ENCODE data around the gene SCN2B.
A peak's percentile ranks its signal among the peaks of the same experiment; 100 is the strongest.

Gene SCN2B

DNA sequence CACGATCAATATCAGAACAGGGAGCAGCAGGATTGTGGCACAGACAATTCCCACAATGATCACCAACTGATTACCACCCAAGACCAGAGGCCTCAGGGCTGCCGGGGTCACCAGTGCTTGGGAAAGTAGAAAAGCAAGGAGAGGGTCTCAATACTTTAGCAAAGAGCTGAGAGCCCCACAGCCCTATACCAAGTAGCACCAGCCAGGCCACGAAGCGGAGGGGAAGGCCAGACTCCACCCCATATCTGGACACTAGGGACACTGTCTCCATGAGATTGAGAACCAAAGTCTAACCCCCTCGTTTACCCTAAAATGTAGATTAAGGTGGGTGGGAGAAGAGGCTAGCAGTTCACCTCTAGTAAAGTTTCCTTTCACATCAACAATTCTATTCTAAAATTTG lies 24.1 kb upstream of the SCN2B start:
- POLR2A ChIA-PET, result no interaction called here
- TF ChIP-seq ZNF350 (tag by site-specific recombination; IDR thresholded peaks at IDR 0.05) (no peak), ZNF175 (tag by site-specific recombination; IDR thresholded peaks at IDR 0.05) (no peak), OSR2 (tag by site-specific recombination; IDR thresholded peaks at IDR 0.05) (no peak), ZNF274 (IDR thresholded peaks at IDR 0.05; ENCODE audit: low read length) (no peak), ZNF274 (tag by site-specific recombination; IDR thresholded peaks at IDR 0.05; ENCODE audit: borderline replicate concordance) (no peak), KLF16 (tag by site-specific recombination; IDR thresholded peaks at IDR 0.05) (no peak), ZNF560 (tag by site-specific recombination; IDR thresholded peaks at IDR 0.05; ENCODE audit: borderline replicate concordance) (no peak), ZNF24 (tag by site-specific recombination; IDR thresholded peaks at IDR 0.05) (no peak), ZNF555 (tag by site-specific recombination; conservative IDR thresholded peaks at IDR 0.05) (no peak)
- TF ChIP-seq, protein P1, sequence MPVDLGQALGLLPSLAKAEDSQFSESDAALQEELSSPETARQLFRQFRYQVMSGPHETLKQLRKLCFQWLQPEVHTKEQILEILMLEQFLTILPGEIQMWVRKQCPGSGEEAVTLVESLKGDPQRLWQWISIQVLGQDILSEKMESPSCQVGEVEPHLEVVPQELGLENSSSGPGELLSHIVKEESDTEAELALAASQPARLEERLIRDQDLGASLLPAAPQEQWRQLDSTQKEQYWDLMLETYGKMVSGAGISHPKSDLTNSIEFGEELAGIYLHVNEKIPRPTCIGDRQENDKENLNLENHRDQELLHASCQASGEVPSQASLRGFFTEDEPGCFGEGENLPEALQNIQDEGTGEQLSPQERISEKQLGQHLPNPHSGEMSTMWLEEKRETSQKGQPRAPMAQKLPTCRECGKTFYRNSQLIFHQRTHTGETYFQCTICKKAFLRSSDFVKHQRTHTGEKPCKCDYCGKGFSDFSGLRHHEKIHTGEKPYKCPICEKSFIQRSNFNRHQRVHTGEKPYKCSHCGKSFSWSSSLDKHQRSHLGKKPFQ (tag by site-specific recombination; IDR thresholded peaks at IDR 0.05), result no peak
- no peak overlapping the region for H3K27ac ChIP-seq (ENCODE audit: extremely low read depth, low read depth, low read length)
- H3K9me3 ChIP-seq (ENCODE audit: control insufficient read depth, insufficient read depth, low read depth, low read length), result no peaks in the 10 kb centered on the region
- H3K36me3 ChIP-seq (ENCODE audit: control insufficient read depth in 2 of 2, insufficient read depth in 1 of 2, low read length in 2 of 2), result no peaks in the 10 kb centered on the region
- H3K4me3 ChIP-seq (ENCODE audit: low read depth, low read length), result no peak overlapping the region
- CTCF ChIA-PET, result interaction anchor here (0.6 to 3.3 kb wide), 2 partner anchors 152 to 1215 kb away, joined by 3 to 52 read pairs; no protein-coding TSS in a partner anchor
- no peaks in the 10 kb centered on the region for H3K4me1 ChIP-seq (ENCODE audit: control insufficient read depth, insufficient read depth, low read length)

DNA sequence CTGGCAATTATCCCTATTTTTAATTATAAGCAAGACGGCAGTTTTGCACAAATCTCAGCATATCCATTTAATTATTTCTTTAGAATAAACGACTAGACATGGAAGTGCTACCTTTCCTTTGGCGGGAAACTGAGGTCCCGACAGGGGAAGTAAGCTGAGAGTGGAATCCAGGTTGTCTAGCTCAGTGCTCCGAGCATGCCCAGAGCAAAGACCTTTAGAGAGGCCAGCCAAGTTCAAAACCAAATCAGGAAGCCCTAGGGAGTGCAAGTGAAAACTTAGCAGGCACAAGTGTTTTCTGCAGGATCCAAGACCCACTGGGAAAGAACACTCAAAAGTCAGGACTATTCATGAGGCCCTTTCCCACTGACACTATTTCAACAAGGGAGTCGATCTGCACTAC lies 22.7 kb upstream of the SCN2B start:
- POLR2A ChIA-PET, result interaction anchor here (0.6 kb wide), 1 partner anchor 373 kb away, joined by 3 read pairs; the partner anchor contains the start of gene ARCN1
- CTCF ChIA-PET, result interaction anchor here (0.6 to 3.3 kb wide), 44 partner anchors 11 to 348 kb away, joined by 3 to 52 read pairs (median 6); partner anchors contain the start of genes MPZL3, SCN2B and UBE4A
- no peaks in the 10 kb centered on the region for H3K4me1 ChIP-seq (ENCODE audit: control insufficient read depth, insufficient read depth, low read length)
- TF ChIP-seq, protein P2, sequence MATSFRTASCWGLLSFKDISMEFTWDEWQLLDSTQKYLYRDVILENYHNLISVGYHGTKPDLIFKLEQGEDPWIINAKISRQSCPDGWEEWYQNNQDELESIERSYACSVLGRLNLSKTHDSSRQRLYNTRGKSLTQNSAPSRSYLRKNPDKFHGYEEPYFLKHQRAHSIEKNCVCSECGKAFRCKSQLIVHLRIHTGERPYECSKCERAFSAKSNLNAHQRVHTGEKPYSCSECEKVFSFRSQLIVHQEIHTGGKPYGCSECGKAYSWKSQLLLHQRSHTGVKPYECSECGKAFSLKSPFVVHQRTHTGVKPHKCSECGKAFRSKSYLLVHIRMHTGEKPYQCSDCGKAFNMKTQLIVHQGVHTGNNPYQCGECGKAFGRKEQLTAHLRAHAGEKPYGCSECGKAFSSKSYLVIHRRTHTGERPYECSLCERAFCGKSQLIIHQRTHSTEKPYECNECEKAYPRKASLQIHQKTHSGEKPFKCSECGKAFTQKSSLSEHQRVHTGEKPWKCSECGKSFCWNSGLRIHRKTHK (tag by site-specific recombination; IDR thresholded peaks at IDR 0.05), result no peak
- TF ChIP-seq MEIS1 (CRISPR knock-in tag; IDR thresholded peaks at IDR 0.05; ENCODE audit: borderline replicate concordance), result no peak
- no peak for TF ChIP-seq ZNF707 (tag by site-specific recombination; IDR thresholded peaks at IDR 0.05)
- TF ChIP-seq, protein P3, sequence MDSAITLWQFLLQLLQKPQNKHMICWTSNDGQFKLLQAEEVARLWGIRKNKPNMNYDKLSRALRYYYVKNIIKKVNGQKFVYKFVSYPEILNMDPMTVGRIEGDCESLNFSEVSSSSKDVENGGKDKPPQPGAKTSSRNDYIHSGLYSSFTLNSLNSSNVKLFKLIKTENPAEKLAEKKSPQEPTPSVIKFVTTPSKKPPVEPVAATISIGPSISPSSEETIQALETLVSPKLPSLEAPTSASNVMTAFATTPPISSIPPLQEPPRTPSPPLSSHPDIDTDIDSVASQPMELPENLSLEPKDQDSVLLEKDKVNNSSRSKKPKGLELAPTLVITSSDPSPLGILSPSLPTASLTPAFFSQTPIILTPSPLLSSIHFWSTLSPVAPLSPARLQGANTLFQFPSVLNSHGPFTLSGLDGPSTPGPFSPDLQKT (IDR thresholded peaks at IDR 0.05; ENCODE audit: borderline replicate concordance, low read depth, low read length), result no peak
- no peak for TF ChIP-seq OSR2 (tag by site-specific recombination; IDR thresholded peaks at IDR 0.05)
- TF ChIP-seq ZNF623 (tag by site-specific recombination; IDR thresholded peaks at IDR 0.05), result no peak
- TF ChIP-seq KLF10 (tag by site-specific recombination; IDR thresholded peaks at IDR 0.05), result no peak
- no peak for TF ChIP-seq ZNF266 (tag by site-specific recombination; IDR thresholded peaks at IDR 0.05; ENCODE audit: low read depth)
- no peak for TF ChIP-seq REPIN1 (tag by site-specific recombination; IDR thresholded peaks at IDR 0.05; ENCODE audit: low read depth)
- no peak overlapping the region for H3K27ac ChIP-seq (ENCODE audit: extremely low read depth, low read depth, low read length)
- H3K36me3 ChIP-seq (ENCODE audit: control insufficient read depth in 2 of 2, insufficient read depth in 1 of 2, low read length in 2 of 2), result no peaks in the 10 kb centered on the region
- H3K9me3 ChIP-seq (ENCODE audit: control insufficient read depth, insufficient read depth, low read depth, low read length), result no peaks in the 10 kb centered on the region
- H3K4me3 ChIP-seq (ENCODE audit: low read depth, low read length), result no peak overlapping the region

DNA sequence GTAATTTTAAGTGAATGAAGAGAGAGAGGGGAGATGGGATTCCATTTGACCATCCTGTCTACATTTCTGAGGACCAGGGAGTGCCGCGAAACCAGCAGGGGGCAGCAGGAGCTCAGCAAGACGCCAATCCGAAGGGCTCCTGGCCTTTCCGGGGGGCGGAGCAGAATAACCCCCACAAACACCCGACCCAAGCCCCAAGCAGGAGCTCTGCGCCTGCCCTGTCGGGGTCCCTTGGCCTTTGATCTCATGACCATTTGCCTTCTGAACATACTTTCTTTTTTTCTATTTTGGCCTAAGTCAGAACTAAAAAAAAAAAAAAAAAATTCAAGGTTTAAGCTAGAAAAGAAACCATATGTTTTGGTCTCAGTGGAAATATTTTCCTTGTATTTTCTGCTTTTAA lies 21.9 kb upstream of the SCN2B start:
- POLR2A ChIA-PET, result interaction anchor here (0.6 to 0.7 kb wide), 2 partner anchors 217 to 374 kb away, joined by 3 to 4 read pairs; partner anchors contain the start of gene ARCN1
- no peaks in the 10 kb centered on the region for H3K36me3 ChIP-seq (ENCODE audit: control insufficient read depth in 2 of 2, insufficient read depth in 1 of 2, low read length in 2 of 2)
- no peaks in the 10 kb centered on the region for H3K4me1 ChIP-seq (ENCODE audit: control insufficient read depth, insufficient read depth, low read length)
- no peak overlapping the region for H3K27ac ChIP-seq (ENCODE audit: extremely low read depth, low read depth, low read length)
- CTCF ChIA-PET, result interaction anchor here (0.6 to 3.3 kb wide), 64 partner anchors 8 to 953 kb away, joined by 3 to 52 read pairs (median 5); partner anchors contain the start of genes MPZL3, SCN2B and UBE4A
- H3K4me3 ChIP-seq (ENCODE audit: low read depth, low read length), result no peak overlapping the region; the same call in 1 of the 2 replicates
- H3K9me3 ChIP-seq (ENCODE audit: control insufficient read depth, insufficient read depth, low read depth, low read length), result no peaks in the 10 kb centered on the region
- no peak for TF ChIP-seq BCL11A (tag by site-specific recombination; IDR thresholded peaks at IDR 0.05; ENCODE audit: low read depth)
- TF ChIP-seq, protein P4, sequence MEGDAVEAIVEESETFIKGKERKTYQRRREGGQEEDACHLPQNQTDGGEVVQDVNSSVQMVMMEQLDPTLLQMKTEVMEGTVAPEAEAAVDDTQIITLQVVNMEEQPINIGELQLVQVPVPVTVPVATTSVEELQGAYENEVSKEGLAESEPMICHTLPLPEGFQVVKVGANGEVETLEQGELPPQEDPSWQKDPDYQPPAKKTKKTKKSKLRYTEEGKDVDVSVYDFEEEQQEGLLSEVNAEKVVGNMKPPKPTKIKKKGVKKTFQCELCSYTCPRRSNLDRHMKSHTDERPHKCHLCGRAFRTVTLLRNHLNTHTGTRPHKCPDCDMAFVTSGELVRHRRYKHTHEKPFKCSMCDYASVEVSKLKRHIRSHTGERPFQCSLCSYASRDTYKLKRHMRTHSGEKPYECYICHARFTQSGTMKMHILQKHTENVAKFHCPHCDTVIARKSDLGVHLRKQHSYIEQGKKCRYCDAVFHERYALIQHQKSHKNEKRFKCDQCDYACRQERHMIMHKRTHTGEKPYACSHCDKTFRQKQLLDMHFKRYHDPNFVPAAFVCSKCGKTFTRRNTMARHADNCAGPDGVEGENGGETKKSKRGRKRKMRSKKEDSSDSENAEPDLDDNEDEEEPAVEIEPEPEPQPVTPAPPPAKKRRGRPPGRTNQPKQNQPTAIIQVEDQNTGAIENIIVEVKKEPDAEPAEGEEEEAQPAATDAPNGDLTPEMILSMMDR (tag by site-specific recombination; IDR thresholded peaks at IDR 0.05), result peak; percentile 54
- TF ChIP-seq ZNF585B (tag by site-specific recombination; IDR thresholded peaks at IDR 0.05), result no peak
- TF ChIP-seq ZNF335 (tag by site-specific recombination; conservative IDR thresholded peaks at IDR 0.05), result peak; percentile 68
- peak; percentile 79 for TF ChIP-seq GLIS1 (tag by site-specific recombination; IDR thresholded peaks at IDR 0.05)
- no peak for TF ChIP-seq ZNF121 (tag by site-specific recombination; IDR thresholded peaks at IDR 0.05)
- no peak for TF ChIP-seq ZNF521 (tag by site-specific recombination; IDR thresholded peaks at IDR 0.05)

All from HEK293 (cell line).